Left ventricle myocardium inferior (tissue), 1 donor: ENCODE results near the gene USP12. TPM values are rescaled to one million over a fixed set of nuclear protein-coding genes. Genes with fewer than 3 reads are reported as not detected.
A peak's percentile ranks its signal among the peaks of the same experiment; 100 is the strongest.

ENCODE experiments used
- DNase-seq: peaks from one replicate; pipeline ENCODE4 v3.0.0-alpha.2; 2020
- H3K27ac ChIP-seq: fragments of 200-600 bp; replicated peaks from 2 replicates; pipeline ENCODE4 v1.8.0; 2021
- H3K27me3 ChIP-seq: fragments of 200-600 bp; 2 replicates; pipeline ENCODE4 v1.8.0; 2021; ENCODE audit warnings: low read depth
- H3K36me3 ChIP-seq: fragments of 200-600 bp; 2 replicates; pipeline ENCODE4 v1.8.0; 2021
- H3K4me1 ChIP-seq: fragments of 200-600 bp; 2 replicates; pipeline ENCODE4 v1.8.0; 2021
- H3K4me3 ChIP-seq: fragments of 200-600 bp; 2 replicates; pipeline ENCODE4 v1.8.0; 2021; ENCODE audit warnings: mild to moderate bottlenecking, moderate library complexity
- H3K9me3 ChIP-seq: fragments of 200-600 bp; replicated peaks from 2 replicates; pipeline ENCODE4 v1.8.0; 2021
- CTCF ChIP-seq: fragments of 200-600 bp; IDR thresholded peaks from 2 replicates; pipeline ENCODE4 v1.8.0; 2021; ENCODE audit warnings: antibody characterized with exemption, mild to moderate bottlenecking, borderline replicate concordance
- intact Hi-C: fragments of 100-400 bp; cut with micrococcal nuclease; formaldehyde crosslinking; loops from one replicate; pipeline ENCODE4 v1.11.0; 2022
- total RNA-seq: library from RNA; stranded (reverse); fragmentation: NEBNext Ultra II Directional; extraction: Animal tissue kit (Norgen Biotek cat#: 25700); gene quantifications from one replicate; pipeline ENCODE4 v1.2.1, GENCODE V29; 2021
- donor health status: DM: no; HTN: yes; CAD: no; lungs with severe emphysema.

The USP12 gene
- total RNA-seq, 1 donor from 2014 or later: 16.8 TPM

GRCh38 chr13:27182844-27183497, 11.4 kb upstream of the USP12 start:
- Histone ChIP-seq H3K27me3 (no peaks in the 10 kb centered on the region), H3K4me1 (peaks cover 13% of the 10 kb centered on the region), H3K27ac (peak overlapping the region; percentile 48), H3K4me3 (no peak overlapping the region), H3K36me3 (no peaks in the 10 kb centered on the region), H3K9me3 (no peaks in the 10 kb centered on the region)
- TF ChIP-seq CTCF: no peak
- intact Hi-C loops: no loop called here
- DNase-seq: peak; percentile 58

- Histone ChIP-seq H3K9me3 (no peaks in the 10 kb centered on the region), H3K27ac (no peak overlapping the region), H3K4me3 (no peak overlapping the region), H3K4me1 (peaks cover 13% of the 10 kb centered on the region), H3K27me3 (no peaks in the 10 kb centered on the region), H3K36me3 (no peaks in the 10 kb centered on the region)
- intact Hi-C loops: no loop called here
- no peak for TF ChIP-seq CTCF
- no peak for DNase-seq
Observed at GRCh38 chr13:27182054-27182453, 10.4 kb upstream of the USP12 start.

- no peak for TF ChIP-seq CTCF
- H3K9me3 ChIP-seq: no peaks in the 10 kb centered on the region
- H3K4me3 ChIP-seq: no peak overlapping the region
- DNase-seq: no peak
- no peaks in the 10 kb centered on the region for H3K36me3 ChIP-seq
- no peak overlapping the region for H3K27ac ChIP-seq
- intact Hi-C loops: no loop called here
- peaks cover 7% of the 10 kb centered on the region for H3K4me1 ChIP-seq
- no peaks in the 10 kb centered on the region for H3K27me3 ChIP-seq
Observed at GRCh38 chr13:27177852-27178251, 6.2 kb upstream of the USP12 start.

GRCh38 chr13:27176470-27177410, 5.1 kb upstream of the USP12 start:
- H3K36me3 ChIP-seq: no peaks in the 10 kb centered on the region
- TF ChIP-seq CTCF: no peak
- DNase-seq: no peak
- no peaks in the 10 kb centered on the region for H3K9me3 ChIP-seq
- peaks cover 11% of the 10 kb centered on the region for H3K4me1 ChIP-seq
- intact Hi-C loops: no loop called here
- no peak overlapping the region for H3K27ac ChIP-seq
- H3K4me3 ChIP-seq: no peak overlapping the region
- no peaks in the 10 kb centered on the region for H3K27me3 ChIP-seq

GRCh38 chr13:27174766-27175455, 3.3 kb upstream of the USP12 start:
- H3K27ac ChIP-seq: no peak overlapping the region
- peaks cover 21% of the 10 kb centered on the region for H3K4me1 ChIP-seq
- H3K36me3 ChIP-seq: no peaks in the 10 kb centered on the region
- H3K27me3 ChIP-seq: no peaks in the 10 kb centered on the region
- TF ChIP-seq CTCF: no peak
- DNase-seq: no peak
- no peaks in the 10 kb centered on the region for H3K9me3 ChIP-seq
- no peak overlapping the region for H3K4me3 ChIP-seq
- intact Hi-C loops: no loop called here
